Measurements from ENCODE around the gene ITSN1.

DNA sequence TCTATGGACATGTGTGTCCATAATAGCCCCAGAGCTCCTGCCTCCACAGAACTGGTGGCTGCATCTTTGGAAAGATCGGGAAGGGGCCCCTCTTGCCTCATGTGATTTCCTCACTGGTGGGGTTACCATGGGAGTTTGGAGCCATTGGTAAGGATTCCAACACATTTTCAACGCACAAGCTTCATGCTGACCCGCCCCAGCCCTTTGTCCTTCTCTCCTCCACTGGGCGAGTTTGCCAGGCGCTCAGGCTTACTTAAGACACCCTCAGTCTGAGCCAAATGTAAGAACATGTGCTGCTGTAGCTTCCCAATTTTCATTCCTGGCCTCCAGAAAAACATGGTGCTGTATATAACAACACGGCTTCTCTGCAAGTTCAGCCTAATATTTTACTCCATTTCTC is 200.9 kb downstream of the ITSN1 start:
- TF ChIP-seq, protein P1, sequence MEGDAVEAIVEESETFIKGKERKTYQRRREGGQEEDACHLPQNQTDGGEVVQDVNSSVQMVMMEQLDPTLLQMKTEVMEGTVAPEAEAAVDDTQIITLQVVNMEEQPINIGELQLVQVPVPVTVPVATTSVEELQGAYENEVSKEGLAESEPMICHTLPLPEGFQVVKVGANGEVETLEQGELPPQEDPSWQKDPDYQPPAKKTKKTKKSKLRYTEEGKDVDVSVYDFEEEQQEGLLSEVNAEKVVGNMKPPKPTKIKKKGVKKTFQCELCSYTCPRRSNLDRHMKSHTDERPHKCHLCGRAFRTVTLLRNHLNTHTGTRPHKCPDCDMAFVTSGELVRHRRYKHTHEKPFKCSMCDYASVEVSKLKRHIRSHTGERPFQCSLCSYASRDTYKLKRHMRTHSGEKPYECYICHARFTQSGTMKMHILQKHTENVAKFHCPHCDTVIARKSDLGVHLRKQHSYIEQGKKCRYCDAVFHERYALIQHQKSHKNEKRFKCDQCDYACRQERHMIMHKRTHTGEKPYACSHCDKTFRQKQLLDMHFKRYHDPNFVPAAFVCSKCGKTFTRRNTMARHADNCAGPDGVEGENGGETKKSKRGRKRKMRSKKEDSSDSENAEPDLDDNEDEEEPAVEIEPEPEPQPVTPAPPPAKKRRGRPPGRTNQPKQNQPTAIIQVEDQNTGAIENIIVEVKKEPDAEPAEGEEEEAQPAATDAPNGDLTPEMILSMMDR (IDR thresholded peaks at IDR 0.05): no peak
- no peak for TF ChIP-seq POLR2A (IDR thresholded peaks at IDR 0.05)
